GM18511 (cell line): Measurements from ENCODE around the gene SELP.

Experiments
- ATAC-seq: cut with Tn5 transposase; IDR thresholded peaks from one replicate; pipeline ENCODE4 v1.9.1; 2021; ENCODE audit warnings: mild to moderate bottlenecking, moderate library complexity; ENCODE audit not compliant: unreplicated experiment

SELP gene

GRCh38 chr1:169623132-169623926 lies 6.6 kb downstream of the SELP start:
- no peak for ATAC-seq

- no peak for ATAC-seq
Measured at GRCh38 chr1:169620565-169620964, 9.4 kb downstream of the SELP start.

DNA sequence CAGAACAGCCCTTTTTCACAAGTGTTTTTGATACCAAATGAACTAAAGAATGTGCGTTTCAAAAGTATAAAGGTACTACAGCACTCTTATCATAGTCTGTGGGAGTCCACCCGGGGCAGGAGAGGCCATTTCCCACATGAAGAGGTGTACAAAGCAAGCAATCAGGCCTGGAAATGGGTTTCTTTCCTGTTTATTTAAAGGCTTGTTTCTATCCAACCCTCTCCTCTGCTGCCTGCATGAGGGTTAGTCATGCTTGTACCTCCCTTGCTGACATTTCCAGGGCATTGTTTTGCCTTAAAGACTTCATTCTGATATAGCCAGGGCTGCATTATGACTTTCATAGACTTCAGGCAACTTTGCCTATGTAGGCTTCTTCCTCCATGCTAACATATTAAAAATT lies 11.6 kb downstream of the SELP start:
- ATAC-seq: no peak

DNA sequence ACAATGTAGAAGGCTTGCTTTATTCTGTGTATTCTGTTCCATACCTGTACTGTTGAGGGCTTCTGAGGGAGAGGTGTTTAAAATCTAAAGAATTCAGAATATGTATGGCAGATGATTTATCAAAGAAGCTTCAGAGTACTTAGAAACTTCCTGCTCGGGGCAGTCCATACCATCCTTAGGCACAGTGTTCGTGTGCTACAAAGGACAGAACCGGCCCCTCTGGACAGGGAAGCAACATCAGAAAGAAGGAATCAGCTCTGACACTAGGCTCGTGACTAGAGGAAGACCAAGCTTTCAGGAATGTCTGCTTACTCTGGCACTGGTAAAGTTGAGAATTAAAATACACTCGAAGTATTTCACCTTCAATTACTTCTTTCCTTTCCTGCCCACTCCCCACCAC lies 14.1 kb downstream of the SELP start:
- ATAC-seq: no peak

DNA sequence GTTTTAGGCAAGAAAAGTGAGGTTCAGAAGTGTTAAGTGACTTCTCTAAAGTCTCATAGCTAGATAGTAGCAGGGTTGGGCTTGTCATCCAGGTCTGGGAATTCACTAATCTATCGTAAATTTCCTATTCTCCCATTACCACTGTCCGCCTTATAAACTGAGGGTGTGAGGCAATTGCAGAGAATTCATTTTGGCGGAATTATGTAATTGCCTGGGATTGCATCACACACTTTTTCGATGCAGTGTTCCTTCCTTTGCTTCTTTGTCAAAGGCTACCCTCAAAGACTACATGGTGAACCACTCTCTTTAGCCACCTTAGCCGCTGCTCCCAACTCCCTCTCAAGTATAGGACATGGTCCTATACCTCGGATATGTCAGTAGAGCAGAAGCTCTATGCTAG lies 19.1 kb downstream of the SELP start:
- ATAC-seq: no peak

GRCh38 chr1:169610108-169610507 lies 19.8 kb downstream of the SELP start:
- ATAC-seq: no peak

DNA sequence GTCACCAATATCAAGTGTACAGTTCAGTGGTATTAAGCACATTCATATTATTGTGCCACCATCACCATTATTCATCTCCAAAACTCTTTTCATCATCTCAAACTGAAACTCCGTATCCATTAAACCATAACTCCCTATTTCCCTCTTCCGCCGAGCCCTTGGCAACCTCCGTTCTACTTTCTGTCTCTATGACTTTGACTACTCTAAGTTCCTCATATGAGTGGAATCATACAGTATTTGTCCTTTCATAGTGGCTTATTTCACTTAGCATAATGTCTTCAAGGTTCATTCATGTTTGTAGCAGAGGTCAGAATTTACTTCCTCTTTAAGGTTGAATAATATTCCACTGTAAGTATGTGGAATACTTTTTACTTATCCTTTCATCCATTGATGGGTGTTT lies 21.7 kb downstream of the SELP start:
- ATAC-seq: no peak

DNA sequence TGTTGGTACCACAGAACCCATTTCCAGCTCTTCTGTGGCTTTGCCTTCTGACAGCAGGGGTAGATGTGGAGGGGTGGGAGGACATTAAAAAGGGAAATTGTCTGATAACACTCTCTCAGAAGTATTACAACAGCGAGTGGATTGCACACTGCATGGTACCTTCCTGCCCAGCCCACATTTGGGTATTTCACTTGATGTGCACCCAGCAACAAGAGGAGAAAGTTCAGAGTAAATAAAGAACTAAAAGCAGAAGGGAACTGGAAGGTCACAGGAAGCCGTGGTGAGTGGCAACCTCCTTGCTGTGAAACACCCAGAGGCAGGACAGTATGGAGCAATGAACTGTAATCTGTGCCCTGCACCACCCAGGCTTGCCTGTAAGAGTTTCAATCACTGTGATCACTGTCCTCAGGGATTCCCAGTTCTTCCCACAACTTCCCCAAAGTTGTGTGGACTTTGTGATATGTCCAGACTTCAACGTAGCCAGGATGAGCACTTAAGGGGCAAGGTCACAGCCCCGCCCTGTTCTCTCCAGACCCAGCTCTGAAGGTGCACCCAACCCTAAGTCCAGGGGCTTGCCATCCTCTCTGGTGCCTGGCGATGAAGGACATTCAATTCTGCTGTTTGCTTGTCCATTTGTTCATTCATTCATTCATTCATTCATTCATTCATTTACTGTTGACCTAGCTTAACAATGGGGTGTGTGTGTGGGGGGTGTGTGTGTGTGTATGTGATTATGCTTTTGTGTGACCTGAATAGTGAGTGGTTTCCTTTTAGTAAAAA lies 25.0 kb downstream of the SELP start:
- peak; percentile 86 for ATAC-seq

GRCh38 chr1:169601096-169601881 lies 28.6 kb downstream of the SELP start:
- ATAC-seq: no peak

GRCh38 chr1:169595764-169596711 lies 33.9 kb downstream of the SELP start:
- ATAC-seq: no peak

DNA sequence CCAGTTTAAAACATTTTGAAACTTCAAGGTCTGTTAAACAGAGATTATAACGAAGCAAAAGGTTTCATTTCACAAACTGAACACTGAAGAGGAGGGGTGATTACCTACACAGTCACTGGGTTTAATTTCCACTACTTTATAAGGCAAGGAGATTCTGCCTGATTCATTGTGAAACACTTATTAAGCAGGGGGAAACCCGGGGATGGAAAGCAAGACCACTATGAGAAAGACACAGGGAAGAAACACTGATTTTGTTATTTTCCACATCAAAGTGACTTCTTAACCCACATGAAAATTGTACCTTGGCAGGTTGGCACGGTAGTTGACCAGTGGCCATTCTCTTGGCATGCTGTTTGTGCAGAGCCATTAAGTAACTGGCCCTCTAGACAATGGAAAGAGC lies 35.5 kb downstream of the SELP start:
- peak; percentile 88 for ATAC-seq

- no peak for ATAC-seq
Measured at GRCh38 chr1:169590932-169591331, 39.0 kb downstream of the SELP start.

GRCh38 chr1:169588785-169589485 lies 41.0 kb downstream of the SELP start:
- ATAC-seq: no peak

GRCh38 chr1:169588112-169588511 lies 41.8 kb downstream of the SELP start:
- ATAC-seq: no peak

DNA sequence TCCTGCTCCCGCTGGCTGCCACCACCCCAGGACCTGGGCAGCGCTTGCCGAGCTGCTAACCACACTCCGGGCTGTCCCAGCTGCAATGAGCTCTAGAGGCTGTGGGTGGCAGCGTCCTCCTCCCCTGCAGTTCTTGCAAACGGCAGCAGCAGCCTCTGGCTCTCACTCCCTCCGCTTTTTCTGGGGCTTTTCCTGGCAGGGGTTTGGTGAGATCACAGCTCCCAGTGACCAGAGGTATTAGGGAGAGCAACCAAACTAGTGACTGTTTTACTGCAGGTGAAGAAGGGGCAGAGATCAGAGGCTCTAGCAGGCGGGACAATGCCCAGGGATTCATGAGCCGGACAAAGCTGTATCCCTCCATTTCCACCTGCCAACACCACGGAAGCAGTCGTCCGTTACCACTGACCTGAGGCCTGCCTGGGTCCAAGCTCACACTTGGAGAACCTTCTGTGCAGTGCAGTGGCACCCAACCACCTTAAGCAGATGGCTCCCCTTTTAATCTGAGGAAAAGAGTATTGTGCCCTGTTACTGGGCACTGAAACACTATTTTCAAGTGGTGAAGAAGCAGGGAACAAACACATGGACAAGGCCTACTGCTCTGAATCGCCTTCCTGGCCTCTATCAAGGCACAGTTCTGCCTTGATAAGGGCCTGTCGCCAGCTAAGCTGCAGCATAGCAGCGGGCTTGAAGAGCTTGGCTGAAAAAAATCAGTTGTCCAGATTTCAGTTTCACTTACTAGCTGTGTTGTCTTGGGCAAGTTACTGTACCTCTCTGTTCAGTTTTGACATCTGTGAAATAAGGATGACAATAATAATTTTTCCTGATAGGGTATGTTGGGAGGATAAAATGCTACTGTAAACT lies 43.3 kb downstream of the SELP start, which contains the start of gene F5:
Gene F5 (minus strand): TSS at position 87 of the 861 bp plus-strand sequence. CDS start 95 bp downstream, outside the sequence.
- ATAC-seq: peak; percentile 95

- no peak for ATAC-seq
Measured at GRCh38 chr1:169586067-169586394, 43.9 kb downstream of the SELP start.

GRCh38 chr1:169585181-169585580 lies 44.7 kb downstream of the SELP start:
- no peak for ATAC-seq

GRCh38 chr1:169584483-169585144 lies 45.3 kb downstream of the SELP start:
- ATAC-seq: no peak
